ENCODE results near the gene HSFX2.
"Not testable (repeated sequence)": the region's sequence is repeated elsewhere in the genome, so short reads cannot be mapped to it uniquely, and the experiment has no call there.

Gene HSFX2

DNA sequence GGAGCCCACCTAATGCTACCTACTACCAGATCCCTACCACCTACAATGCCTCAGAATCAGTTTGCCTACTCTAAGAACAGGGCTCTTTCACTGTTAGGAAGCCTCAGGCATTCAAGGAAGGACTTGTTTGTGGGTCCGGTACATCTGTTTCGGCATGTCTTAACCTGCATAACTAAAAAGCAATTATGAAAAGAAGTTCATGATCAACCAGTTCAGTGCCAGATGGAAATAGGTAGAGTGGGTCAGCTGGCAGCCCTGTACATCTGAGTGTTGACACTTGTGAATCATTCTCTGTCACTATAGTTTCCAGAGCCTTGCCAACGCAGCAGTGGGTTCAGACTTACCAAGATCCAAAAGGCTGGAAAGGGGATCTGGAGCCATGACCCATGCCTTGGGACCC is 33.2 kb upstream of the HSFX2 start:
- DNase-seq: no peak
- H3K4me1 ChIP-seq: no peaks in the 10 kb centered on the region
- no peaks in the 10 kb centered on the region for H3K27me3 ChIP-seq
- no peaks in the 10 kb centered on the region for H3K9me3 ChIP-seq
- TF ChIP-seq, protein P1, sequence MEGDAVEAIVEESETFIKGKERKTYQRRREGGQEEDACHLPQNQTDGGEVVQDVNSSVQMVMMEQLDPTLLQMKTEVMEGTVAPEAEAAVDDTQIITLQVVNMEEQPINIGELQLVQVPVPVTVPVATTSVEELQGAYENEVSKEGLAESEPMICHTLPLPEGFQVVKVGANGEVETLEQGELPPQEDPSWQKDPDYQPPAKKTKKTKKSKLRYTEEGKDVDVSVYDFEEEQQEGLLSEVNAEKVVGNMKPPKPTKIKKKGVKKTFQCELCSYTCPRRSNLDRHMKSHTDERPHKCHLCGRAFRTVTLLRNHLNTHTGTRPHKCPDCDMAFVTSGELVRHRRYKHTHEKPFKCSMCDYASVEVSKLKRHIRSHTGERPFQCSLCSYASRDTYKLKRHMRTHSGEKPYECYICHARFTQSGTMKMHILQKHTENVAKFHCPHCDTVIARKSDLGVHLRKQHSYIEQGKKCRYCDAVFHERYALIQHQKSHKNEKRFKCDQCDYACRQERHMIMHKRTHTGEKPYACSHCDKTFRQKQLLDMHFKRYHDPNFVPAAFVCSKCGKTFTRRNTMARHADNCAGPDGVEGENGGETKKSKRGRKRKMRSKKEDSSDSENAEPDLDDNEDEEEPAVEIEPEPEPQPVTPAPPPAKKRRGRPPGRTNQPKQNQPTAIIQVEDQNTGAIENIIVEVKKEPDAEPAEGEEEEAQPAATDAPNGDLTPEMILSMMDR (IDR thresholded peaks at IDR 0.05; ENCODE audit: low read depth, low read length): no peak
- no peak overlapping the region for H3K4me3 ChIP-seq (ENCODE audit: low read depth, low read length)
- no peaks in the 10 kb centered on the region for H3K36me3 ChIP-seq

DNA sequence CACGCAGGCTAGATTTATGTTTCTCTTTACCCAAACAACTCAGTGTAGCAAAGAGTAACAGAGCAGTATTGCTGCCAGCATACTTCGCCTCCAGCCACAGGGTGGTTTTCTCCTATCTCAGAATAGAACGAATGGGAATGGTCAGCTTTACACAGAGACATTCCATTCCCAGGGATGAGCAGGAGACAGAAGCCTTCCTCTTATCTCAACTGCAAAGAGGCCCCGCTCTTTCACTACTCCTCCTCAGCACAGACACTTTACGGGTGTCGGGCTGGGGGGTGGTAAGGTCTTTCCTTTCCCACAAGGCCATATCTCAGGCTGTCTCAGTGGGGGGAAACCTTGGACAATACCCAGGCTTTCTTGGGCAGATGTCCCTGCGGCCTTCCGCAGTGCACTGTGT is 31.7 kb upstream of the HSFX2 start:
- not testable (repeated sequence) for H3K36me3 ChIP-seq; H3K9me3 ChIP-seq; H3K27me3 ChIP-seq; H3K4me1 ChIP-seq; H3K4me3 ChIP-seq (ENCODE audit: low read depth, low read length); DNase-seq

- not testable (repeated sequence) for H3K27me3 ChIP-seq; H3K4me3 ChIP-seq (ENCODE audit: low read depth, low read length); DNase-seq
Observed at GRCh38 chrX:149619662-149620061, 24.5 kb upstream of the HSFX2 start.

GRCh38 chrX:149618871-149619270 is 23.8 kb upstream of the HSFX2 start:
- Histone ChIP-seq H3K4me3 (ENCODE audit: low read depth, low read length) (no peak overlapping the region), H3K27me3 (no peaks in the 10 kb centered on the region), H3K9me3 (no peaks in the 10 kb centered on the region), H3K4me1 (no peaks in the 10 kb centered on the region), H3K36me3 (no peaks in the 10 kb centered on the region)
- DNase-seq: no peak
- TF ChIP-seq, protein P1 (IDR thresholded peaks at IDR 0.05; ENCODE audit: low read depth, low read length): no peak

More at GRCh38 chrX:149619662-149620061, 24.5 kb upstream of the HSFX2 start:
- not testable (repeated sequence) for H3K36me3 ChIP-seq, H3K9me3 ChIP-seq, H3K4me1 ChIP-seq

GRCh38 chrX:149611623-149612175 is 16.6 kb upstream of the HSFX2 start:
- Histone ChIP-seq H3K4me1 (no peaks in the 10 kb centered on the region), H3K4me3 (ENCODE audit: low read depth, low read length) (no peak overlapping the region), H3K27me3 (no peaks in the 10 kb centered on the region), H3K9me3 (no peaks in the 10 kb centered on the region), H3K36me3 (no peaks in the 10 kb centered on the region)
- TF ChIP-seq, protein P1 (IDR thresholded peaks at IDR 0.05; ENCODE audit: low read depth, low read length): no peak
- DNase-seq: no peak

DNA sequence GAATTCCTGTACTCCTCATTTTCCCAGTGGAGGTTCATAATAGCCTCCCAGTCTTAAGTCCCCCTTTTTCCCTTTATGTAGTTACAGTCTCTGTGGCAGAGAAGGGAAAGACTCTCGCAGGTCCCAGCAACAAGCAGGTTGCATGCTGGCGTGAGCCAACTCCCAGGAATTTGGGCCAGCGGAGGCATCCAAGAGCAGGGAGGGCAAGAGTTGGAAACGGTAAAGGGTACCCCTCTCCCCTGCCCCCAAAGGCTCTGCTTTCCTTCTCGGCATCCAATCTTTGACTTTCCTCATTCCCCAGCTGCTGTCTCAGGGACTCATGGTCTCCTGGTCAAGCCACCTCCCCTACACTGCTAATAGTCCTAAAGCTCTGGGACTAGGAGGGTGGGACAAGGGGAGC is 15.4 kb upstream of the HSFX2 start:
- Histone ChIP-seq H3K4me3 (ENCODE audit: low read depth, low read length) (no peak overlapping the region), H3K27me3 (no peaks in the 10 kb centered on the region), H3K9me3 (no peaks in the 10 kb centered on the region), H3K4me1 (no peaks in the 10 kb centered on the region), H3K36me3 (no peaks in the 10 kb centered on the region)
- TF ChIP-seq, protein P1 (IDR thresholded peaks at IDR 0.05; ENCODE audit: low read depth, low read length): no peak
- DNase-seq: no peak

GRCh38 chrX:149607699-149608098 is 12.6 kb upstream of the HSFX2 start:
- no peak for DNase-seq
- TF ChIP-seq, protein P1 (IDR thresholded peaks at IDR 0.05; ENCODE audit: low read depth, low read length): no peak
- H3K9me3 ChIP-seq: no peaks in the 10 kb centered on the region
- no peaks in the 10 kb centered on the region for H3K36me3 ChIP-seq
- no peaks in the 10 kb centered on the region for H3K27me3 ChIP-seq
- H3K4me1 ChIP-seq: no peaks in the 10 kb centered on the region
- H3K4me3 ChIP-seq (ENCODE audit: low read depth, low read length): no peak overlapping the region

GRCh38 chrX:149605248-149605885 is 10.3 kb upstream of the HSFX2 start:
- H3K27me3 ChIP-seq; H3K4me3 ChIP-seq (ENCODE audit: low read depth, low read length); H3K9me3 ChIP-seq; H3K4me1 ChIP-seq; H3K36me3 ChIP-seq; DNase-seq: not testable (repeated sequence)

DNA sequence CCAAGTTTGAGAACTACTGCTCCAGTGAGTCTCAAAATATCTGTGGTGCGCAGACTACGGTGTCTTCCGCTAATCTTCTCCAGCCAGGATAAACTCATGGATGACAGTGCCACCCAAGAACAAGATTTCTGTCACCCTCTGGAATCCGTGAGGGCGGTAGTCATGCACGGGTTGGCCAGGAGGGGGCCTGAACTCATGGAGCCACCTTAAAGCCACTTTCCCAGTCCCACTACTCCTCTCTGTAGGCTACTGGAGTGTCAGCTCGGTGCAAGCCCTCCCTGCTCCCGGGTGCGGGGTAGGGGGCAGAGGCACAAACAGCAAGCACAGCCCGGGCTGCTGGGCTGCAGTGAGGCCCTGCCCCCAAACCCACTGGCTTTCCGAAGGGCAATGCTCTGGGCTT is 3.5 kb upstream of the HSFX2 start:
- H3K9me3 ChIP-seq; H3K27me3 ChIP-seq; H3K4me1 ChIP-seq; H3K4me3 ChIP-seq (ENCODE audit: low read depth, low read length); DNase-seq; H3K36me3 ChIP-seq: not testable (repeated sequence)

DNA sequence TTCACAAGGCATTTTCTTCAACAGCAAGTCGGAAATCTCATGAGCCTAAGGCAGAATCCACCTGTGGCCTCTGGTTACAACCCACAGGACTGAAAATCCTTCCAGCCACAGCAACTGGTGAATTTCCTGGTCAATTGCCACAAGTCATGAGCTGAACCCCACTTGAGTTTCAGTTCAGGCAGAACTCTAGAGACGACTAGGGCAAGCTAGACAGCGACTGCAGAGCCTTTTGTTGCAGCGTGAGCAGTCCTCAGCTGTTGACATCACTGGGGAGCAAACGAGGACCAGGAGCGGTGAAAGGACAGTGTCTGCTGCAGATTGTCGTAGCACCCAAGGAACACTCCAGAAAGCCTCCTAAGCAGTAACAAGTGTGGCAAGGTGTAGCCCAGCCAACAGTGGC is 829 bp upstream of the HSFX2 start:
- not testable (repeated sequence) for H3K4me3 ChIP-seq (ENCODE audit: low read depth, low read length); H3K4me1 ChIP-seq; H3K27me3 ChIP-seq; H3K9me3 ChIP-seq; H3K36me3 ChIP-seq; DNase-seq

DNA sequence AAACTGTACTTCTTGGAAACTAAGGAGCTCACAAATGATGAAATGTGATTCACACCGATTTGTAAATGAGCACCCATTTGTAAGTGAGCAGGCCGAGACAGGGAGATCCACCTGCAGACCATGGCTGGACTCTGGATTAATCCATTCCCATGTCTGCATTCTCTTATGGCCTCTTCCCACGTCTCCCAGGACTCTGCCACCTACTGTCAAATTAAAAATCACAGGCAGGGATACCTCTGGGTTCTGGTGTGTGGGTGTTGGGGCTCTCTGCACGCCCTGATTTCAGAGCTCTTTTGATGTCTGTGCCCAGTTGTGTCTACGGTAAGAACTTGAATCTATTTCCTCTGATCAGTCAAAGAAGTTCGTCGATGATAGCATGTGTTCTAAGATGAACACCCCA is 4.1 kb downstream of the HSFX2 start:
- H3K4me1 ChIP-seq, H3K9me3 ChIP-seq: not testable (repeated sequence)

More for the DNA sequence above, 4.1 kb downstream of the HSFX2 start:
- DNase-seq; H3K27me3 ChIP-seq; H3K36me3 ChIP-seq; H3K4me3 ChIP-seq (ENCODE audit: low read depth, low read length): not testable (repeated sequence)

All from BE2C (cell line).